ENCODE data around the gene RASL10B. TPM values are rescaled to one million over a fixed set of nuclear protein-coding genes. Genes with fewer than 3 reads are reported as not detected.

Gene RASL10B
- total RNA-seq, 2 donors from 2014 or later, result 0.14 TPM; not detected in 1

DNA sequence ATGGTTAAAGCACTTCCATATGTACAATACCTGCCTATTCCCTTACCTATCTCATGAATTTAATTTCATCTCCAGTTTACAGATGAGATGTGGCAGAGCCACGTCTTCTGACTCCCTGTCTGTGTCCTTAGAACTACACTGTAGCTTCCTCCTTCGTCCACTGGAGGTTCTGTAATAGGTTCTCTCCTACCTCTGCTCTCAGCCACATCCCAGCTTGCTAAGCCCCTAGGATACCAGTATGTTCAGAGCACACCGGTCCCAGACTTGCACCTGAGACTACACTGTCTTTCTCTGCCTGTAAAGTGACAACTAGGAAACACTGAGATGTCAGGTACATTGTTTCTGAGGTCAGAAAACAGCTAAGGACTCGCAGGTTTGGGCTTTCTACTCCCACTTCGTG lies 3.8 kb upstream of the RASL10B start:
- H3K9me3 Mint-ChIP-seq, result no peaks in the 10 kb centered on the region
- H3K4me3 Mint-ChIP-seq, result no peak overlapping the region
- no peak for ATAC-seq
- peaks cover 11% of the 10 kb centered on the region in 2 donors for H3K4me1 Mint-ChIP-seq (ENCODE audit: low read depth in 2 of 2)
- no peaks in the 10 kb centered on the region for H3K27me3 Mint-ChIP-seq
- peaks cover 30% of the 10 kb centered on the region for H3K36me3 Mint-ChIP-seq
- DNase-seq (ENCODE audit: low spot score), result no peak
- H3K27ac Mint-ChIP-seq, result no peak overlapping the region

GRCh38 chr17:35728551-35728950 lies 2.9 kb upstream of the RASL10B start:
- ATAC-seq (no peak), DNase-seq (ENCODE audit: low spot score) (no peak)
- Mint-ChIP-seq H3K9me3 (no peaks in the 10 kb centered on the region), H3K27ac (no peak overlapping the region), H3K4me1 (ENCODE audit: low read depth in 2 of 2) (peaks cover 11% of the 10 kb centered on the region in 2 donors), H3K4me3 (no peak overlapping the region), H3K36me3 (peaks cover 22% of the 10 kb centered on the region), H3K27me3 (no peaks in the 10 kb centered on the region)

GRCh38 chr17:35729405-35729833 lies 2.0 kb upstream of the RASL10B start:
- Mint-ChIP-seq H3K27me3 (no peaks in the 10 kb centered on the region), H3K36me3 (peaks cover 13% of the 10 kb centered on the region), H3K9me3 (no peaks in the 10 kb centered on the region), H3K4me3 (no peak overlapping the region), H3K27ac (no peak overlapping the region), H3K4me1 (ENCODE audit: low read depth in 2 of 2) (peaks cover 11% of the 10 kb centered on the region in 2 donors)
- DNase-seq (ENCODE audit: low spot score) (no peak), ATAC-seq (no peak)

- no peaks in the 10 kb centered on the region for H3K27me3 Mint-ChIP-seq
- ATAC-seq (no peak), DNase-seq (ENCODE audit: low spot score) (no peak)
- no peaks in the 10 kb centered on the region for H3K9me3 Mint-ChIP-seq
- peak overlapping the region in 1 of 2 donors; percentile 72 for H3K27ac Mint-ChIP-seq
- peak overlapping the region; percentile 53 for H3K4me3 Mint-ChIP-seq
- peaks cover 11% of the 10 kb centered on the region in 2 donors for H3K4me1 Mint-ChIP-seq (ENCODE audit: low read depth in 2 of 2)
- peaks cover 3% of the 10 kb centered on the region for H3K36me3 Mint-ChIP-seq
Observed at GRCh38 chr17:35730400-35731005, 936 bp upstream of the RASL10B start.

DNA sequence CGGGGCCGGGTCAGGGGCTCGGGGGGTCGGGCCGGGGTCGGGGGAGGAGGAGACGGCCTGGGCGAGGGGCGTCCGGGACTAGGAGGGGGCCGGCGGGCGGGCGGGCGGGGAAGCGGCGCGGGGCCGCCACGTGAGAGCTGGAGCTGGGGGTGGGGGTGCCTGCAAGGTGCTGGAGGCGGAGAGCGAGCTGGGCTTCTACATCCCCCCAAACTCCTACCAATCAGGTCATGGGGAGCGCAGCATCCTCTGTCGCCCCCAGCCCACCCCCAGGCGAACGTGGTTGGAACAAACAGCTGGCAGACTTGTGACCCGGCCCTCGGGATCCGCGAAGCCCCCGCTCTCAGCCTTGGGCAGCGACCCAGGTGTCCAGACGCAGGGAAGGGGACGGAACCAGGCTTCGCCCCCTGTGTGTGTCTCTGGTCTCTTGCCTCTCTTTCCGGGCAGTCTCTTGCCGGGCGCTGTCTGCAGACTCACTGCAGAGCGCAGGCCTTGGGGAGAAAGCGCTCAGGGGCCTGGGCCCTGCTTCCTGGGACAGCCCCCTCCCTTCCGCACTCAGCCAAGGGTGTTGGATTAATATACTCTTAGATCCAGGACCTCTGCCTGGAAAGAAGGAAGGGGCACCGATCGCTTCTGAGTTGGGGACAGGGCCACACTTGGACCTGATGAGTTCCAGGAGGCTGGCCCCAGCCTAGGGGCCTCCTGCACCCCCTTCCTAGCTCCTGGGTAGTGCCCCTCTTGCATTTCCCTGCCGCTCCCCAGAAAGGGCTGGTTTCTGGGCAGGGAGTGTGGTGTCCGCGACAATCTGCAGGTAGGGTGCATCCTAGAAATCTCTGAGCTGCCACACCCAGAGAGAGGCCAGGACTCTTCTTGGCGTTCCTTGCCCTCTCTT lies 722 bp downstream of the RASL10B start:
- ATAC-seq (no peak), DNase-seq (ENCODE audit: low spot score) (no peak)
- Mint-ChIP-seq H3K4me1 (ENCODE audit: low read depth in 2 of 2) (peaks cover 11% of the 10 kb centered on the region in 2 donors), H3K4me3 (peak overlapping the region; percentile 39), H3K36me3 (no peaks in the 10 kb centered on the region), H3K27ac (no peak overlapping the region), H3K27me3 (no peaks in the 10 kb centered on the region), H3K9me3 (no peaks in the 10 kb centered on the region)

- Mint-ChIP-seq H3K27ac (no peak overlapping the region), H3K9me3 (no peaks in the 10 kb centered on the region), H3K4me1 (ENCODE audit: low read depth in 2 of 2) (peaks cover 11% of the 10 kb centered on the region in 2 donors), H3K4me3 (peak overlapping the region; percentile 39), H3K27me3 (no peaks in the 10 kb centered on the region), H3K36me3 (no peaks in the 10 kb centered on the region)
- ATAC-seq, result no peak
- DNase-seq (ENCODE audit: low spot score), result no peak
Observed at GRCh38 chr17:35732806-35733136, 1.3 kb downstream of the RASL10B start.

DNA sequence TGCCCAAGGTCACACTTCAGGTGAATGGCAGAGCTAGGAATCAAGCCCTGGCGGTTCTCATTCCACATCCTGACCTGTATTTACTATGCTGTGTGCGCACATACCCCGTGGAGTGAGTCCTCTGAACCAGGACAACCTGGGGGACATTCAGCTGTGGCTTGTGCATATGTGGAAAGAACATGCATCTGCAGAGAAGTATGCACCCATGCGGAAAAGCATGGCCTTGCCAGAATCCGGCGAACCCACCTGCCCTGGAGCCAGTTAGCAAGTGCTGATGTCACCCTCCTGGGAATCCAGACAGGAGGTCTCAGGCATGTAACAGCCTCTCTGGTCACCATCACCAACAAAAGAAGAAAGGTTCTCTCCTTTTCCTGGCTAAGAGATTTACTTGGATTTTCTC lies 1.9 kb downstream of the RASL10B start:
- Mint-ChIP-seq H3K36me3 (no peaks in the 10 kb centered on the region), H3K4me1 (ENCODE audit: low read depth in 2 of 2) (peaks cover 11% of the 10 kb centered on the region in 2 donors), H3K27ac (no peak overlapping the region), H3K4me3 (no peak overlapping the region), H3K9me3 (no peaks in the 10 kb centered on the region), H3K27me3 (no peaks in the 10 kb centered on the region)
- no peak for DNase-seq (ENCODE audit: low spot score)
- no peak for ATAC-seq

DNA sequence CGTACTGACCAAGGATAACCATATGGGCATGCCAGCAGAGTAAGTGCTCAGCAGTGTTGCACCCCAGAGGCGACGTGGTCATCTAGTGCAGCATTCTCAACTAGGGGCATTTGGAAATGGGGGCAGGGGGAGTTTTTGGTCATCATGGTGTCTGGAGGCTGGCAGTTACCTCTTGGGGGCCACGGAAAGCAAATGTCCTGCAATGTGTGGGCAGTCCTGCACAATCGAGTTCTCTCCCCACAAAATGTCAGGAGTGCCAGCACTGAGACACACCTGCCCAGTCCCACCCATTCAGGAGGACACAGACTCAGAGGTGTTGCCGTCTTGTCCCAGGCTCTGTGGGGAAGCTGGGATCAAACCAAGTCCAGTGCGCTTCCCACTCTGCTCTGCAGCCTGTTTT lies 3.0 kb downstream of the RASL10B start:
- peaks cover 11% of the 10 kb centered on the region in 2 donors for H3K4me1 Mint-ChIP-seq (ENCODE audit: low read depth in 2 of 2)
- ATAC-seq, result no peak
- no peaks in the 10 kb centered on the region for H3K36me3 Mint-ChIP-seq
- no peak overlapping the region for H3K27ac Mint-ChIP-seq
- H3K4me3 Mint-ChIP-seq, result no peak overlapping the region
- peaks cover 0 to 2% of the 10 kb centered on the region in 2 donors for H3K27me3 Mint-ChIP-seq
- H3K9me3 Mint-ChIP-seq, result no peaks in the 10 kb centered on the region
- DNase-seq (ENCODE audit: low spot score), result no peak

- Mint-ChIP-seq H3K4me3 (no peak overlapping the region), H3K36me3 (no peaks in the 10 kb centered on the region), H3K27me3 (peaks cover 0 to 9% of the 10 kb centered on the region in 2 donors), H3K9me3 (no peaks in the 10 kb centered on the region), H3K27ac (no peak overlapping the region), H3K4me1 (ENCODE audit: low read depth in 2 of 2) (peaks cover 10 to 11% of the 10 kb centered on the region in 2 donors)
- ATAC-seq (no peak), DNase-seq (ENCODE audit: low spot score) (no peak)
Observed at GRCh38 chr17:35735036-35735805, 3.8 kb downstream of the RASL10B start.

DNA sequence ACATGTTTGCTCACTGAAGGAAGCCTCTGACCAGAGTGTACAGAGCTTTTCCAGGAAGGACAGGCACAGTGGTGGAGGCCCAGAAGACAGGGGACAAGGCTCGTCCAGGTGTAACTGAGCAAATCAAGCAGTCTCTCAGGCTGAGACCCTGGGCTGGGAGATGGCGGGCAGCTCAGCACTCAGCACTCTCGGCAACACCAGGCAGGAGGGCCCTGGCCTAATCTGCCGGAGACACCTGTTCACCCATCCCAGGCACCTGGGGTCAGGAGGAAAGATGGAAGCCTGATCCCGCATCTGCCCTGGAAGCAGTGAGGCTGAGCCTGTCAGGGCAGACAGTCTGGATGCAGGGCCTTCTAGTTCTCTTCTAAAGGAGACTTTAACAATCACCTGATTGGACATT lies 4.8 kb downstream of the RASL10B start:
- peaks cover 0 to 10% of the 10 kb centered on the region in 2 donors for H3K27me3 Mint-ChIP-seq
- H3K4me1 Mint-ChIP-seq (ENCODE audit: low read depth in 2 of 2), result peaks cover 0 to under 1% of the 10 kb centered on the region in 2 donors
- H3K9me3 Mint-ChIP-seq, result no peaks in the 10 kb centered on the region
- no peak overlapping the region for H3K4me3 Mint-ChIP-seq
- no peak for DNase-seq (ENCODE audit: low spot score)
- H3K27ac Mint-ChIP-seq, result no peak overlapping the region
- ATAC-seq, result no peak
- H3K36me3 Mint-ChIP-seq, result no peaks in the 10 kb centered on the region

DNA sequence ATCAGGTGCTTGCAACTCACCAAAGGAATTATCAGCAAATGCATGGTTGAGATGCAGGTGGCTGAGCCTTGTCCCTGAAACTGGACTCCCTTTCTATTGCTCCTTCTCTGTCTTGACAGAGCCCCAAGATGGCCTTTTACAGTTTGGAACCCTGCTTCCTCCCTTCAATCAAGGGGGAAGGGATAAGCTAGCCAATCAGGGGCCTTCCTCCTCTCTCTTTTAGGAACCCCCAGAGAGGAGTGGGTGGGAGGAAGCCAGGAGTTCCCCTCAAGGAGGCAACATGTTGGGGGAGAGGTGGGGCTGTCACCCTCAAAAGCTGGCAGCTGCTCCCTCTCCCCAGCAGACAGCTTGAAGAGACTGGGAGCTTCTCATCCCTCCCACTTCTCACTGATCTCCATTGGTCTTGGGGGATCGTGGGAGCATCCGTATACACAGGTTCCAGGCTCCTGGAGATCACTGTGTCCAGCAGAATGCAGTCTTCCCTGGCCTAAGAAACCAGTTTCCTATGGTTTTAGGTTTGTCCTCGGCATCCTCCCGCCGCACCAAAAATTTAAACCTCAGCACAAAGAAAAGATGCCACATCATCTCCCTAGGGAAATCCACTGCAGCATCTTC lies 7.2 kb downstream of the RASL10B start:
- no peaks in the 10 kb centered on the region for H3K36me3 Mint-ChIP-seq

DNA sequence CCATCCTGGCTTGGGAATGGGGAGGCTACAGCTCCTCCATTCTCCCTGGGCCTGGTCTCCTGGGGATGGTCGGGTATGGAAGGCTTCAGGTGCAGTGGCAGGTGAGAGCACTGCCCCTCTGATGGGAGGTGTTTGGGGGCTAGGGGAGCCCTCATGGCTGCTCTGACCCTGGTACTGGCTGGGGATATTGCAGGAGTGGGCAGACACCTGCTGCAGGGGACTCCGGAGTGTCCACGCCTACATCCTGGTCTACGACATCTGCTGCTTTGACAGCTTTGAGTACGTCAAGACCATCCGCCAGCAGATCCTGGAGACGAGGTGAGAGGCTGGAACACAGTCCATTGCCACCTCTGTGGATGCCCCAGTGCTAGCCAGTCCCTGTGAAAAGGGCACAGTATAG lies 8.8 kb downstream of the RASL10B start:
- no peaks in the 10 kb centered on the region for H3K9me3 Mint-ChIP-seq
- no peak overlapping the region for H3K4me3 Mint-ChIP-seq
- peaks cover 12 to 23% of the 10 kb centered on the region in 2 donors for H3K27me3 Mint-ChIP-seq
- H3K27ac Mint-ChIP-seq, result no peak overlapping the region
- no peak for ATAC-seq
- peaks cover 2 to 4% of the 10 kb centered on the region in 2 donors for H3K4me1 Mint-ChIP-seq (ENCODE audit: low read depth in 2 of 2)
- no peaks in the 10 kb centered on the region for H3K36me3 Mint-ChIP-seq
- no peak for DNase-seq (ENCODE audit: low spot score)

More for the DNA sequence above, 7.2 kb downstream of the RASL10B start:
- no peak overlapping the region for H3K4me3 Mint-ChIP-seq
- H3K9me3 Mint-ChIP-seq, result no peaks in the 10 kb centered on the region
- no peak for ATAC-seq
- H3K4me1 Mint-ChIP-seq (ENCODE audit: low read depth in 2 of 2), result peaks cover 2 to 4% of the 10 kb centered on the region in 2 donors
- H3K27ac Mint-ChIP-seq, result no peak overlapping the region
- peaks cover 12 to 21% of the 10 kb centered on the region in 2 donors for H3K27me3 Mint-ChIP-seq
- DNase-seq (ENCODE audit: low spot score), result no peak
